A673 (cell line): ENCODE data around the gene ELMO3.

Experiments
- CTCF ChIP-seq: fragments of 300-800, 200-600 bp; sonication (generic); conservative IDR thresholded peaks from 2 replicates; pipeline ENCODE4 v1.5.1; 2017; ENCODE audit warnings: low read depth, mild to moderate bottlenecking, antibody characterized with exemption, low read length, moderate library complexity, mixed read lengths
- EZH2 ChIP-seq: fragments of 200-600 bp; sonication (generic); IDR thresholded peaks from 2 replicates; pipeline ENCODE4 v1.6.1; 2017; ENCODE audit warnings: borderline replicate concordance, low read depth, mild to moderate bottlenecking, mixed read lengths, antibody characterized with exemption, low read length; ENCODE audit not compliant: poor library complexity, severe bottlenecking

DNA sequence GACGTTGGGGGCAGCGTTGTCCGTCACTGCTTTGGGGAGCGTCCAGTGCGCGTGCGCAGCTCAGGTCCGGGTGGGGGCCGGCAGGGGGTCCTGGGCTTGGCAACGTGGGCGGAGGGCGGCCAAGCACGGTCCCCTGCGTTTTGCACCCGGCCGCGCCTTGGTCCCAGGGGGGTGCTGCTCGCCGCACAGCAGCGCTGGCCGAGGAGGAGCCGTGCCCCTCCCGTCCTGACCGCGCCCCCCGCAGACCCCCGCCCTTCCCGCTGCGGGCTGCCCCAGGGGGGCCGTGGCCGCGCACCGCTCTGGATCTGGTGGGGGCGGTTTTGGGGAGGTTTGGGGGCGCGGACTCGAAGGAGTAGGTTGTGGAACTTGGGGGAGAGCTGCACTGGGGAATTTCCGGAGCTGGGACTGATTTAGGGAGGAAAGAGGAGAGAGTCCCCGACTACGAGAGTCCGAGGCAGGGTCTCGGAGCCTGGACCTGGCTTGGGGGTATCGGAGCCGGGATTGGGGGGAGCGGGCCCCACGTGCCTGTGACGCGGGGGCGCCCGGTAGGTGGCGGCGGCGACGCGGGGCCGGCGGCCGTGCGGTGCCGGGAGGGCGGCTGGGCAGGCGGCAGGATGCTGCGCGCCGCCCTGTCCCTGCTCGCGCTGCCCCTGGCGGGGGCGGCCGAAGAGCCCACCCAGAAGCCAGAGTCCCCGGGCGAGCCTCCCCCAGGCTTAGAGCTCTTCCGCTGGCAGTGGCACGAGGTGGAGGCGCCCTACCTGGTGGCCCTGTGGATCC lies 49.7 kb downstream of the ELMO3 start, which contains the start of gene SLC9A5:
- no peak for TF ChIP-seq EZH2
- peak; percentile 19; the same call in 1 of the 2 replicates for TF ChIP-seq CTCF
